ENCODE results near the gene RNF8. TPM values are rescaled to one million over a fixed set of nuclear protein-coding genes. Genes with fewer than 3 reads are reported as not detected.

Gene RNF8
- total and polyA plus RNA-seq, 9 of the 15 experiments (the other 6 are each of a cell fraction or from before 2014, with no cell fraction given) = 10.6 to 47.0 (median 37.5) TPM

DNA sequence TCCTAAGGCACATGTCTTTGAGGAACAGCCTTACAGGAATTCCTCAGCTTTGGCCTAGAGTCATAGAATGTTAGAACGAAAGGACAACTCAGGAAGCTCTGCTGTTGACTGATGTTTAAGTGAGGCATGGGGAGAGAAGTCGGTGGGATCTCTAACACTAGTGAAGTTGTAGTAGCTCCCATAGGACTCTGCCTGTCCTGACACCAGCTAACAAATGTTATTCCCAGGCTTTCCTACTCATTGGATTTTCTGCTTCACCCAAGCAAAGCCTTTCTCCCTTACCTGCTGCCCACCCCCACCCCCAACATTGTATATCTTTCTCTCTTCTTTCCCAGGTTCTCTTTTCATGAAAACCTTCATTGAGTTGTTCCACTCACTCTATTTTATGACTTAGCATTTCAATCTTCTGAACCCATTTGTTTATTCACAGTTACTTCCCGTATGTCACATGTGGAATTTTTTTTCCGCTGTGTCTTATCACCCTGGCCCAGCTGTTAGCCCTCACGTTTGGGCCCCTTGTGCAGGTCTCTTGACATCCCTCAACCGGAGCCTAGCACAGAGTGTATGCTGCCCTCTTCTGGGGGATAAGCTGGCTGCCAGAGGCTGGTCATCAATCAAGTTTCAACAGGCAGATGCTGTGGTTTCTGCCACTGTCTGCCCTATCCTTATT is 39.2 kb upstream of the RNF8 start (continued):
- TF ChIP-seq U2AF1 (optimal IDR thresholded peaks at IDR 0.05; ENCODE audit: low read depth, low read length) (no peak), ZNF717 (CRISPR knock-in tag; IDR thresholded peaks at IDR 0.05) (no peak), SMARCE1 (IDR thresholded peaks at IDR 0.05) (peak; percentile 99), MEIS2 (IDR thresholded peaks at IDR 0.05; ENCODE audit: partially characterized antibody) (peak; percentile 100), ZNF589 (CRISPR knock-in tag; IDR thresholded peaks at IDR 0.05; ENCODE audit: low read depth) (peak; percentile 98), BDP1 (IDR thresholded peaks at IDR 0.05; ENCODE audit: insufficient read depth, insufficient read length) (no peak), NCOR1 (IDR thresholded peaks at IDR 0.05) (peak; percentile 98), CHCHD3 (CRISPR knock-in tag; IDR thresholded peaks at IDR 0.05) (no peak), FOXP1 (CRISPR knock-in tag; IDR thresholded peaks at IDR 0.05) (no peak), ILK (tag; IDR thresholded peaks at IDR 0.05; ENCODE audit: borderline replicate concordance, low read depth) (no peak), HDAC2 (IDR thresholded peaks at IDR 0.05) (peak; percentile 97), POLR2B (IDR thresholded peaks at IDR 0.05; ENCODE audit: low read depth, partially characterized antibody) (no peak), YY1 (IDR thresholded peaks at IDR 0.05; ENCODE audit: borderline replicate concordance in 1 of 3, control insufficient read depth in 1 of 3, extremely low read depth in 1 of 3, insufficient read depth in 3 of 3, insufficient read length in 1 of 3, insufficient replicate concordance in 2 of 3, low read depth in 1 of 3, low read length in 2 of 3) (peak in 2 of 3 experiments; percentile 39 to 62), ELF4 (CRISPR knock-in tag; IDR thresholded peaks at IDR 0.05) (peak; percentile 87; the same call in 1 of the 2 replicates), ZFP1 (CRISPR knock-in tag; IDR thresholded peaks at IDR 0.05) (no peak), BCOR (IDR thresholded peaks at IDR 0.05) (peak; percentile 94), TAF7 (tag; IDR thresholded peaks at IDR 0.05) (no peak), KDM4B (IDR thresholded peaks at IDR 0.05; ENCODE audit: borderline replicate concordance in 2 of 2, low read depth in 1 of 2) (peak in 1 of 2 experiments; percentile 58; a peak in 2 of 4 replicates), ZNF347 (CRISPR knock-in tag; IDR thresholded peaks at IDR 0.05; ENCODE audit: low read depth) (no peak), ZNF239 (CRISPR knock-in tag; IDR thresholded peaks at IDR 0.05) (peak; percentile 74)
- TF ChIP-seq, protein P1, sequence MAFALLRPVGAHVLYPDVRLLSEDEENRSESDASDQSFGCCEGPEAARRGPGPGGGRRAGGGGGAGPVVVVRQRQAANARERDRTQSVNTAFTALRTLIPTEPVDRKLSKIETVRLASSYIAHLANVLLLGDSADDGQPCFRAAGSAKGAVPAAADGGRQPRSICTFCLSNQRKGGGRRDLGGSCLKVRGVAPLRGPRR (CRISPR knock-in tag; IDR thresholded peaks at IDR 0.05) = no peak
- TF ChIP-seq, protein P2, sequence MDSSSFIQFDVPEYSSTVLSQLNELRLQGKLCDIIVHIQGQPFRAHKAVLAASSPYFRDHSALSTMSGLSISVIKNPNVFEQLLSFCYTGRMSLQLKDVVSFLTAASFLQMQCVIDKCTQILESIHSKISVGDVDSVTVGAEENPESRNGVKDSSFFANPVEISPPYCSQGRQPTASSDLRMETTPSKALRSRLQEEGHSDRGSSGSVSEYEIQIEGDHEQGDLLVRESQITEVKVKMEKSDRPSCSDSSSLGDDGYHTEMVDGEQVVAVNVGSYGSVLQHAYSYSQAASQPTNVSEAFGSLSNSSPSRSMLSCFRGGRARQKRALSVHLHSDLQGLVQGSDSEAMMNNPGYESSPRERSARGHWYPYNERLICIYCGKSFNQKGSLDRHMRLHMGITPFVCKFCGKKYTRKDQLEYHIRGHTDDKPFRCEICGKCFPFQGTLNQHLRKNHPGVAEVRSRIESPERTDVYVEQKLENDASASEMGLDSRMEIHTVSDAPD (CRISPR knock-in tag; IDR thresholded peaks at IDR 0.05) = no peak
- TF ChIP-seq, protein P3, sequence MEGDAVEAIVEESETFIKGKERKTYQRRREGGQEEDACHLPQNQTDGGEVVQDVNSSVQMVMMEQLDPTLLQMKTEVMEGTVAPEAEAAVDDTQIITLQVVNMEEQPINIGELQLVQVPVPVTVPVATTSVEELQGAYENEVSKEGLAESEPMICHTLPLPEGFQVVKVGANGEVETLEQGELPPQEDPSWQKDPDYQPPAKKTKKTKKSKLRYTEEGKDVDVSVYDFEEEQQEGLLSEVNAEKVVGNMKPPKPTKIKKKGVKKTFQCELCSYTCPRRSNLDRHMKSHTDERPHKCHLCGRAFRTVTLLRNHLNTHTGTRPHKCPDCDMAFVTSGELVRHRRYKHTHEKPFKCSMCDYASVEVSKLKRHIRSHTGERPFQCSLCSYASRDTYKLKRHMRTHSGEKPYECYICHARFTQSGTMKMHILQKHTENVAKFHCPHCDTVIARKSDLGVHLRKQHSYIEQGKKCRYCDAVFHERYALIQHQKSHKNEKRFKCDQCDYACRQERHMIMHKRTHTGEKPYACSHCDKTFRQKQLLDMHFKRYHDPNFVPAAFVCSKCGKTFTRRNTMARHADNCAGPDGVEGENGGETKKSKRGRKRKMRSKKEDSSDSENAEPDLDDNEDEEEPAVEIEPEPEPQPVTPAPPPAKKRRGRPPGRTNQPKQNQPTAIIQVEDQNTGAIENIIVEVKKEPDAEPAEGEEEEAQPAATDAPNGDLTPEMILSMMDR (IDR thresholded peaks at IDR 0.05 in 2 of 3, conservative IDR thresholded peaks at IDR 0.05 in 1 of 3; ENCODE audit: insufficient read depth in 2 of 3, low read depth in 1 of 3, low read length in 3 of 3) = peak; percentile 95 to 99 (median 99)
- TF ChIP-seq, protein P4, sequence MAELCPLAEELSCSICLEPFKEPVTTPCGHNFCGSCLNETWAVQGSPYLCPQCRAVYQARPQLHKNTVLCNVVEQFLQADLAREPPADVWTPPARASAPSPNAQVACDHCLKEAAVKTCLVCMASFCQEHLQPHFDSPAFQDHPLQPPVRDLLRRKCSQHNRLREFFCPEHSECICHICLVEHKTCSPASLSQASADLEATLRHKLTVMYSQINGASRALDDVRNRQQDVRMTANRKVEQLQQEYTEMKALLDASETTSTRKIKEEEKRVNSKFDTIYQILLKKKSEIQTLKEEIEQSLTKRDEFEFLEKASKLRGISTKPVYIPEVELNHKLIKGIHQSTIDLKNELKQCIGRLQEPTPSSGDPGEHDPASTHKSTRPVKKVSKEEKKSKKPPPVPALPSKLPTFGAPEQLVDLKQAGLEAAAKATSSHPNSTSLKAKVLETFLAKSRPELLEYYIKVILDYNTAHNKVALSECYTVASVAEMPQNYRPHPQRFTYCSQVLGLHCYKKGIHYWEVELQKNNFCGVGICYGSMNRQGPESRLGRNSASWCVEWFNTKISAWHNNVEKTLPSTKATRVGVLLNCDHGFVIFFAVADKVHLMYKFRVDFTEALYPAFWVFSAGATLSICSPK (IDR thresholded peaks at IDR 0.05; ENCODE audit: borderline replicate concordance) = no peak
